Thymus (tissue), 11 donors: ENCODE data around the gene TRIO. TPM values are rescaled to one million over a fixed set of nuclear protein-coding genes. Genes with fewer than 3 reads are reported as not detected.

Experiments used
- DNase-seq, 9 donors: peaks; one replicate each; pipeline ENCODE4 v3.0.0-alpha.2; 2013; ENCODE audit warnings: low spot score in 9 of 9, low read depth in 6 of 9, missing footprints in 1 of 9
- H3K27ac ChIP-seq, 2 donors: one replicate each; pipeline ENCODE4 v1.5.1; 2013; ENCODE audit warnings: control low read depth in 1 of 2, low read depth in 1 of 2, low read length in 1 of 2, mild to moderate bottlenecking in 1 of 2, moderate library complexity in 1 of 2
- H3K27me3 ChIP-seq, 2 donors: one replicate each; pipeline ENCODE4 v1.5.1; 2013; ENCODE audit warnings: low read length in 1 of 2; ENCODE audit not compliant: control insufficient read depth in 2 of 2, insufficient read depth in 1 of 2
- H3K36me3 ChIP-seq, 2 donors: one replicate each; pipeline ENCODE4 v1.5.1; 2013; ENCODE audit warnings: low read length in 1 of 2, mild to moderate bottlenecking in 1 of 2, moderate library complexity in 1 of 2; ENCODE audit not compliant: control insufficient read depth in 2 of 2, insufficient read depth in 2 of 2
- H3K4me1 ChIP-seq, 2 donors: one replicate each; pipeline ENCODE4 v1.5.1; 2013; ENCODE audit warnings: low read length in 2 of 2; ENCODE audit not compliant: control insufficient read depth in 2 of 2, insufficient read depth in 2 of 2
- H3K4me3 ChIP-seq, 2 donors: one replicate each; pipeline ENCODE4 v1.5.1; 2013; ENCODE audit warnings: low read length in 2 of 2, control low read depth in 1 of 2, mild to moderate bottlenecking in 1 of 2
- H3K9me3 ChIP-seq, 2 donors: one replicate each; pipeline ENCODE4 v1.5.1; 2013; ENCODE audit warnings: low read length in 1 of 2, mild to moderate bottlenecking in 1 of 2; ENCODE audit not compliant: control insufficient read depth in 2 of 2, insufficient read depth in 1 of 2
- WGBS: extraction: QIAGEN DNeasy Blood & Tissue Kit; methylation state at CpG from one replicate; pipeline ENCODE4 v1.1.7; 2013; 5-methylcytosine and 5-hydroxymethylcytosine counted together
- polyA plus RNA-seq: library from polyadenylated mRNA; stranded (reverse); fragments of 200-250 nt; gene quantifications from one replicate; pipeline ENCODE4 v1.2.3, GENCODE V29; 2013
- total RNA-seq: library from RNA; stranded (reverse); fragments of 120-200 nt; gene quantifications from one replicate; pipeline ENCODE4 v1.2.4, GENCODE V29; 2013
- donor health status: healthy.

TRIO gene
- total and polyA plus RNA-seq, 2 donors, result 26.9 to 52.1 TPM

DNA sequence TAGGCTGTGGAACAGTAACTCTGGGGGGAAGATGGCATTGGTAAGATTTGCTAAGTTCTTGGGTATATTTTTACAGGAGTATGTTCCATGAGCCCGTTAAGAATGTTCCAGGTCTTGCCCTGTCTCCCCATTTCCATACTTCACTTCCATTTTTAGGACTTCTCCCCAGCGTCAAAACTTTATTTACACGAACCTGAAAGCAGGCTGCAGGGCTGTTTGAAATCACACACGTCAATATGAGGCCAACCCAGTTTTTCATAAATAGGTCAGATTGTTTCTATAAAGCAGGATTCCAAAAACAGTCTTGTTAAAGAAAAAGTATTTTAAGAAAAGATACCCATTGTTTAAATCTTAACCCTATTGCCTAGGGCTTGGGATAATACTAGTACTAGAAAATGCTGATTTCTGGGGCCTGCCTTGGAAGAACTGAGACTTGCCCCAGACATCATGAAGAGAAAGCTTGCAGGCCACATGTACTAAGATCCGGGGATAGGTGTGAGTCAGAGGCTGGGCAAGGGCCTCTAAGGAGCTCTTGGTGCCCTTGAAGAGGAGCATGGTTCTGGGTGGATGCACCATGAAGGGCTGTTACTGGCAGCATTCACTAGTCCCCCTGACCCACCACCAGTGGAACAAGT lies 24.2 kb downstream of the TRIO start:
- Histone ChIP-seq H3K4me3 (no peak overlapping the region), H3K9me3 (peaks cover 0 to 7% of the 10 kb centered on the region in 2 donors), H3K27ac (no peak overlapping the region), H3K36me3 (no peaks in the 10 kb centered on the region), H3K4me1 (peaks cover 8 to 24% of the 10 kb centered on the region in 2 donors), H3K27me3 (no peaks in the 10 kb centered on the region)
- 96% methylated on average over 5 of the region's 5 CpGs for WGBS
- no peak for DNase-seq

DNA sequence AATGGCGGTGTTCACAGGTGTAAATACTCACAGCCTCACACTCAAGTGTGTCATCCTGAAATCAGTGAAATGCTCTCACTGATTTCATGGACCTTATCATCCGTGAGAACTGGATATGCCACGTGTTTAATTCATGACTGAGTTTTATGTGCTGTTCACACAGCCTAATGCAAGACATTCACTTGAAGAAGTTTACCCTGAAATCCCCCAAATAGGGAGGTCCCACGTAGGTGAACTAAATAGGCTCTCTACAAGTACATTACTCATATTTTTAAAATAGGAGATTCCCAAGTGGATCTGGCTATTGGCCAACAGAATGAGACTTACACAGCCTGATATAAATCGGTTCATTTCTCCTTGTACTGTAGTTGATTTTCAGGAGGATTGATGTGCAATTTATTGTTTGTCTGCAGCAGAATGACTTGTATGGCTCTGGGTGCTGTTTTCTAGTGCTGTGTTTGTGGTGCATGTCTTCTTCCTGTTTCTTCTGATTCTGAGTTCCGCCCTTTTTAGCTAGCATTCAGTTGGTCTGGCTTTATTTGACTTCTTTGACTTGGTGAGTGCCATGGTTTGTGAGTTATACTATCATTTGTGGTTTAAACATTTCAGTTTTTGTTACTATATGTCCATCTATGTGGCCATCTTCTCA lies 25.1 kb downstream of the TRIO start:
- Histone ChIP-seq H3K27ac (peak overlapping the region in 1 of 2 donors; percentile 22), H3K4me1 (peaks cover 11 to 30% of the 10 kb centered on the region in 2 donors), H3K9me3 (peaks cover 0 to 7% of the 10 kb centered on the region in 2 donors), H3K27me3 (no peaks in the 10 kb centered on the region), H3K4me3 (no peak overlapping the region), H3K36me3 (no peaks in the 10 kb centered on the region)
- peak in 2 of 9 donors; percentile 42 to 69 for DNase-seq
- WGBS, result 90% methylated on average over 6 of the region's 6 CpGs

DNA sequence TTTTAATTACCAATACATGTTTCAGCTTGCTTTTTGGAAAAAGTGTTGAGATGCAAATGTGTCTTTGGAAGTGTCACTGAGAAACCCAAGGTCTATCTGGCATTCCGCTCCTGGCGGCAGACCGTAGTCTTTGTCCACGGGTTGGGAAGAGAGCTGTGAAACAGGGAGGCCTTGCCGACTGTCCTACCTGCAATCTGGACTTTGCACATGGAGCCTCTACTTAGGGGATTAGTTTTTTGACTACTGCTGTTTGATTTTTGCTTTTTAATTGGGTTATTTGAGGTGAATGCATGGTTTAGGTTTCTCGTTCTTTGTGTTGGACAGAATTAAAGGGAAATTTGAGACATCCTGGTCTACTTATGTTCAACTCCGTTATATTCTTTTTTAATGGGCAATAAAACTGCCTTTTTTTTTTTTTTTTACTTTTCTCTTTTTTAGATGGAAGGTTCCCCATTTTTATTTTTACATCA lies 25.7 kb downstream of the TRIO start:
- H3K27ac ChIP-seq, result peak overlapping the region in 1 of 2 donors; percentile 22
- peaks cover 11 to 34% of the 10 kb centered on the region in 2 donors for H3K4me1 ChIP-seq
- no peak for DNase-seq
- 78% methylated on average over 7 of the region's 7 CpGs for WGBS
- no peaks in the 10 kb centered on the region for H3K36me3 ChIP-seq
- H3K9me3 ChIP-seq, result peaks cover 0 to 7% of the 10 kb centered on the region in 2 donors
- H3K4me3 ChIP-seq, result no peak overlapping the region
- H3K27me3 ChIP-seq, result no peaks in the 10 kb centered on the region

DNA sequence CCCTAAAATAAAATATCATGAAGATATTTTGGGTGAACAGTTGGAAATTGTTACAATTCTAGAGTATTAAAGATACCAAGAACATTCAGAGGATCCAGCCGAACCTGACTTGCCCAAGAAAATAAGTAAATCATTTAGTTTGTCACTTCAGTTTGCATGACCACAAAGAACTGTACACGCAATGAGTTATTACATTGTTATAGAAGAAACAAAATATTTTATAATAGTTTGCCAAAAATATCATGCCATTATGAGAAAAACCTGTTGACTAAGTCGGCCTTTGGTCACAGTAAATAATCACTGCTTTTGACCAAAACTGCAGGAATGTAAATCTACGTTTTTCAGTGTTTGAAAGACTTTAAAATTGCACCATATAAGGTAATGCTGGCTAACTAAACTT lies 27.9 kb downstream of the TRIO start:
- Histone ChIP-seq H3K27ac (no peak overlapping the region), H3K4me3 (no peak overlapping the region), H3K36me3 (no peaks in the 10 kb centered on the region), H3K9me3 (no peaks in the 10 kb centered on the region), H3K4me1 (peaks cover 15 to 39% of the 10 kb centered on the region in 2 donors), H3K27me3 (no peaks in the 10 kb centered on the region)
- DNase-seq, result no peak
- WGBS, result 80% methylated on average over 4 of the region's 4 CpGs

DNA sequence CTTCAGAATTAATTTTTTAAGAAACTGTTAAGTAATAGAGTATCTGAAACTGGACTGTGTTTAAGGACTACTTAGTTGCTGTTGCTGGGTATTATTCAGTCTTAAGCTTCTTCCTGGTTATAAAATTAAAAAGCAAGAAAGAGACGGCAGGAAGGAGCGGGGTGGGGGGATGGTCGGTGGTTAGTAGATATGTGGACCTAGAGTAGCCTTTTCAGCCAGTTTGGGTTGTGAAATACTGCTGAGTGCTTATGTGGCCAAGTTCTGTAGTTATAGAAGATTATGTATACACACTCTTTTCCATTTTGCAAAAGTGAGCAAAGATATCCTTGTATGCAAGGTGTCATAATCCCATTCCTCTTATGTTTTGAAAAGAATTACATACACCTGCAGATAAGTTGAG lies 28.5 kb downstream of the TRIO start:
- no peaks in the 10 kb centered on the region for H3K9me3 ChIP-seq
- WGBS, result 44% methylated on average over 3 of the region's 3 CpGs
- no peak for DNase-seq
- H3K4me3 ChIP-seq, result no peak overlapping the region
- H3K27me3 ChIP-seq, result no peaks in the 10 kb centered on the region
- H3K27ac ChIP-seq, result peak overlapping the region in 1 of 2 donors; percentile 73
- H3K4me1 ChIP-seq, result peaks cover 15 to 39% of the 10 kb centered on the region in 2 donors
- no peaks in the 10 kb centered on the region for H3K36me3 ChIP-seq

DNA sequence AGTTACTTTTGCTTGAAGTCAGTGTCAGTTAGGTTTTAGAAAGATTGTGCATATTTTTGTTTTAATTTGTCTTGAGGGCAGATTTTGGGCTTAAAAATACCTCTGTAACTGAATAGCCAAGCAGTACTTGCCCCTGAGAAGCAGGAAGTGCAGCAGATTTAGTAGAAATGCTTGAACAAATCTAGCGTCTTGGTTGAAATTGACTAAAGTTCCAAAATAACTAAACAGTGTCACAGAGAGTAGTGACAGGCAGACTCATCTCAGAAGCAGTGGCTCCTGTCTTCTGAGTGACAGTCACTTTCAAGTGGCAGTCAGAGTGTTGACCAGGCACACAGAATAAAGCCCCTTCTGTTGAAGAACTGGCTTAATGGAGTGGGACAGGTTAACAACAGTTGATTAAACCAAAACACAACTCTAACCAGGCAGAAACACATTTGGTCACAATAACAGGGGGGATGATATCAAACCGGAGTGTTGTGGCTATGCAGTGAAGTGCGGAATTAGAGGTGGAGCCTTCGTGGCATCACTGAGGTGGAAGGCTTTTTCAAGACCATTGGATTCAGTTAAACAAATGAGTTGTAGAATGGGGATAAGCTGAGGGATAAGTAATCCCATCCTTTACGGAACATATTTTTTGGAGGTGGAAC lies 29.1 kb downstream of the TRIO start:
- Histone ChIP-seq H3K4me1 (peaks cover 15 to 39% of the 10 kb centered on the region in 2 donors), H3K9me3 (no peaks in the 10 kb centered on the region), H3K36me3 (no peaks in the 10 kb centered on the region), H3K27ac (peak overlapping the region in 1 of 2 donors; percentile 73), H3K4me3 (no peak overlapping the region), H3K27me3 (no peaks in the 10 kb centered on the region)
- 80% methylated on average over 5 of the region's 5 CpGs for WGBS
- DNase-seq, result peak in 1 of 9 donors; percentile 48

DNA sequence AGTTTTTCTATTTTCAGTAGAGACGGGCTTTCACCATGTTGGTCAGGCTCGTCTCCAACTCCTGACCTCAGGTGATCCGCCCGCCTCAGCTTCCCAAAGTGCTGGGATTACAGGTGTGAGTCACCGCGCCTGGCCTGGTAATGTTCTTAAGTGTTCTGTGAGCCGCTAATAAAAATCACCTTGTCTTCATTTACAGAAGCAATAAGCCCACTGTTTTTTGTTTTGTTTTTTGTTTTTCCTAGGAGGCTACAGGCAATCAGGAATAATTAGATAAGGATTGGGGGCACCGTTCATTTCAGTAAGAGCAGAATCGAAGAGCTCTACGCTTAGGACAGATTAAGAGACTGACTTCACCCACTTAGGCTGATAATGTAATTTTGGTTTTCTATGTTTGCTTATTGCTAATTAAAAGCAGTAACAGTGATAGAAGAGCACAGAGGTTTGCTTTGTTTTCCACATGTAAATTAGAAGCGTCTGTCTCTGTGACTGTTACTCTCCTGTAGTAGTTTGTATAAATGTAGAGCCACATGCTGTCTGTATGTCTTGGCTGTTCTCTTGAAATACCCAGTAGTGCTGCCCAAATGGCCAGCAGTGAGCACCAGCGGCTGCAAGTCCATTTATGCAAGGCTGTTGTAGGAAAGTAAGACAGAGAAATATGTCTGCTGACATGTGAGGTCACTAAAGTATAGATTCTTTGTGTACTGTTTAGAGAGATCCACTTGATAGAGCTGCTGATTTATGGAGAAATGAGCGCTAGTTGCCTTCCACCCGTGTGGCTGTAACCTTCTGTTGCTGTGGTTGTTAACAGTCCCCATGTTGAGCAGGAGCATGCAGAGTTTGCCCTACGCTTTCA lies 30.5 kb downstream of the TRIO start:
- Histone ChIP-seq H3K36me3 (no peaks in the 10 kb centered on the region), H3K4me3 (peak overlapping the region in 1 of 2 donors; percentile 33), H3K9me3 (no peaks in the 10 kb centered on the region), H3K27me3 (no peaks in the 10 kb centered on the region), H3K27ac (peak overlapping the region in 1 of 2 donors; percentile 70), H3K4me1 (peaks cover 11 to 28% of the 10 kb centered on the region in 2 donors)
- 79% methylated on average over 15 of the region's 15 CpGs for WGBS
- DNase-seq, result no peak

DNA sequence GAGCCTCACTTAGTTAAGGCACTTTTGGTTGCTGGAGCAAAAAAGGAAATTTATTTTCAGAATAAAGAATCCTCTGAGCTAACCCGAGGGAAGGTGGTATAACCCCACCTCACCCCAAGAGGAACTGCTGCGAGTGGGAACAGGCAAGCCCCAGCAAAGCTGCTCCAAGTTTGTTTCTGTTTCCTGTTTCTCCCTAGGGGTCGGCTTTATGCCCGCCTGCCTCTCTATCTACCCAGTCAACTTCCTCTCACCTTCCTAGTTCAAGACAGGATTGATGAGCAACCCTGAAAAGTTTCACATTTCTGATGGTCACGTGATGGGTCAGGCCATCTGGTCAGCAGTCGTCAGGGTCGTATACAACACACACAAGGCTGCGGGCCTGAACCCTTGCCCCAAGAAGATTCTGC lies 31.1 kb downstream of the TRIO start:
- Histone ChIP-seq H3K4me3 (peak overlapping the region; percentile 22 to 33), H3K4me1 (peaks cover 7 to 25% of the 10 kb centered on the region in 2 donors), H3K9me3 (no peaks in the 10 kb centered on the region), H3K27ac (peak overlapping the region in 1 of 2 donors; percentile 70), H3K36me3 (no peaks in the 10 kb centered on the region), H3K27me3 (no peaks in the 10 kb centered on the region)
- DNase-seq, result peak in 6 of 9 donors; percentile 24 to 74 (median 38)
- WGBS, result 15% methylated on average over 8 of the region's 8 CpGs
